Measurements from ENCODE around the gene LYST.

DNA sequence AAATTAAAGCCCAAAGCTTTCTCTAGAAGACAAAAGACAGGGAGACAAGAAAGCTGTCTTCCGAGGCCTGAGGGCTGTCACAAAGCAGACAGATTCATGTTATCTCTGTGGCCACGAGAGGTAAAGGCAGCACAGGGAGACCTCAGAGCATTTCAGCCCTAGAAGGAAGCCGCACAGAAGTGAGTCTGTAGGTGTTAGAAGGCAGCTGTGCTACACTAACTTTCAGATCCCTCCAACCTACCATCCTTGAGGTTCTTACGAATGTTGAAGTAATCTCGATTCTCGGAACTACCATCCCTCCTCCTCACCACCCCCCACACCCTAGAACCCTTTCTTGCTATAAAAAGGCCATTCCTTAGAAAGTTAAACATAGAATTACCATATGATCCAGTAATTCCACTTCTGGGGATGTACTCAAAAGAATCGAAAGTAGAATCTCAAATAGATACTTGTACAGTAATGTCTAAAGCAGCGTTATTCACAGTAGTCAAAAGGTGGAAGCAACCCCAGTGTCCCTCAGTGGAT is 21.5 kb upstream of the LYST start:
- TF ChIP-seq, protein P1, sequence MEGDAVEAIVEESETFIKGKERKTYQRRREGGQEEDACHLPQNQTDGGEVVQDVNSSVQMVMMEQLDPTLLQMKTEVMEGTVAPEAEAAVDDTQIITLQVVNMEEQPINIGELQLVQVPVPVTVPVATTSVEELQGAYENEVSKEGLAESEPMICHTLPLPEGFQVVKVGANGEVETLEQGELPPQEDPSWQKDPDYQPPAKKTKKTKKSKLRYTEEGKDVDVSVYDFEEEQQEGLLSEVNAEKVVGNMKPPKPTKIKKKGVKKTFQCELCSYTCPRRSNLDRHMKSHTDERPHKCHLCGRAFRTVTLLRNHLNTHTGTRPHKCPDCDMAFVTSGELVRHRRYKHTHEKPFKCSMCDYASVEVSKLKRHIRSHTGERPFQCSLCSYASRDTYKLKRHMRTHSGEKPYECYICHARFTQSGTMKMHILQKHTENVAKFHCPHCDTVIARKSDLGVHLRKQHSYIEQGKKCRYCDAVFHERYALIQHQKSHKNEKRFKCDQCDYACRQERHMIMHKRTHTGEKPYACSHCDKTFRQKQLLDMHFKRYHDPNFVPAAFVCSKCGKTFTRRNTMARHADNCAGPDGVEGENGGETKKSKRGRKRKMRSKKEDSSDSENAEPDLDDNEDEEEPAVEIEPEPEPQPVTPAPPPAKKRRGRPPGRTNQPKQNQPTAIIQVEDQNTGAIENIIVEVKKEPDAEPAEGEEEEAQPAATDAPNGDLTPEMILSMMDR (conservative IDR thresholded peaks at IDR 0.05; ENCODE audit: low read depth, low read length) = no peak
- TF ChIP-seq EZH2 (IDR thresholded peaks at IDR 0.05; ENCODE audit: borderline replicate concordance, low read depth, low read length, poor library complexity, severe bottlenecking) = no peak
